Caco-2 (cell line): Measurements from ENCODE around the gene IL12A. TPM values are rescaled to one million over a fixed set of nuclear protein-coding genes. Genes with fewer than 3 reads are reported as not detected.

Experiments used
- Bru-seq: library from RNA; stranded (reverse); fragments of 400-500 nt; gene quantifications from one replicate; lab custom pipeline; 2021; lab: Mats Ljungman, UMichigan
- BruChase-seq, 2 experiments: library from RNA; stranded (reverse); fragments of 400-500 nt; gene quantifications; one replicate each; lab custom pipeline; 2021; lab: Mats Ljungman, UMichigan
- BruUV-seq: library from RNA; stranded (reverse); fragments of 400-500 nt; replicated peaks from 2 replicates; lab custom pipeline; 2021; lab: Mats Ljungman, UMichigan
- CTCF ChIA-PET: fragments of 300-600 bp; sonication (Branson Sonifier 250); formaldehyde crosslinking; loops from one replicate; lab custom pipeline; 2022; ENCODE audit warnings: antibody characterized with exemption; lab: Charles Lee
- POLR2A ChIA-PET: fragments of 300-600 bp; sonication (Branson Sonifier 250); formaldehyde crosslinking; loops from one replicate; lab custom pipeline; 2022; ENCODE audit warnings: antibody characterized with exemption; lab: Charles Lee
- DNase-seq, 2 experiments: peaks; one replicate each; pipeline versions ENCODE4 v3.0.0 to v3.0.0-alpha.2; 2020 to 2022
- H3K27me3 ChIP-seq: replicated peaks from 2 replicates; pipeline ENCODE4 v1.6.0; 2011; ENCODE audit warnings: low read length; ENCODE audit not compliant: control insufficient read depth, insufficient read depth
- H3K36me3 ChIP-seq: 2 replicates; pipeline ENCODE4 v1.5.1; 2011; ENCODE audit warnings: low read length; ENCODE audit not compliant: control insufficient read depth, insufficient read depth
- H3K4me1 ChIP-seq: fragments of 250-450 bp; sonication (Bioruptor Pico); 2 replicates; pipeline ENCODE4 v1.5.1; 2020; ENCODE audit warnings: mild to moderate bottlenecking
- H3K4me3 ChIP-seq: 2 replicates; pipeline ENCODE4 v1.5.1; 2011; ENCODE audit warnings: low read depth, mild to moderate bottlenecking, control low read depth, low read length
- H3K9me3 ChIP-seq: fragments of 250-450 bp; sonication (Bioruptor Pico); 2 replicates; pipeline ENCODE4 v1.5.1; 2020; ENCODE audit warnings: mild to moderate bottlenecking, moderate library complexity
- H3K27ac Mint-ChIP-seq: one replicate; pipeline ENCODE4 v1.8.0; 2022; ENCODE audit warnings: mixed read lengths; ENCODE audit not compliant: unreplicated experiment
- H3K27me3 Mint-ChIP-seq: one replicate; pipeline ENCODE4 v1.8.0; 2022; ENCODE audit warnings: mixed read lengths; ENCODE audit not compliant: insufficient read depth, unreplicated experiment
- H3K36me3 Mint-ChIP-seq: one replicate; pipeline ENCODE4 v1.8.0; 2022; ENCODE audit warnings: mild to moderate bottlenecking, mixed read lengths; ENCODE audit not compliant: insufficient read depth, unreplicated experiment
- H3K4me1 Mint-ChIP-seq: one replicate; pipeline ENCODE4 v1.8.0; 2022; ENCODE audit warnings: low read depth, mixed read lengths; ENCODE audit not compliant: unreplicated experiment
- H3K4me3 Mint-ChIP-seq: one replicate; pipeline ENCODE4 v1.8.0; 2022; ENCODE audit warnings: mild to moderate bottlenecking, moderate library complexity, mixed read lengths; ENCODE audit not compliant: unreplicated experiment
- H3K9me3 Mint-ChIP-seq: one replicate; pipeline ENCODE4 v1.8.0; 2022; ENCODE audit warnings: mixed read lengths; ENCODE audit not compliant: unreplicated experiment
- CTCF ChIP-seq, 2 experiments: fragments of 200-600 bp in 1 of 2; IDR thresholded peaks; 1 replicate in 1 of 2; 2 replicates in 1 of 2; pipeline versions ENCODE4 v1.5.1 to v1.8.0; 2011 to 2022; ENCODE audit warnings: antibody characterized with exemption in 1 of 2, control low read depth in 1 of 2, inconsistent platforms in 1 of 2, low read depth in 1 of 2, low read length in 1 of 2, mild to moderate bottlenecking in 1 of 2, moderate library complexity in 1 of 2; ENCODE audit not compliant: insufficient read depth in 1 of 2, severe bottlenecking in 1 of 2, unreplicated experiment in 1 of 2
- intact Hi-C: fragments of 100-400 bp; cut with micrococcal nuclease; formaldehyde crosslinking; loops from one replicate; pipeline ENCODE4 v1.10.0; 2022; ENCODE audit not compliant: unreplicated experiment
- long read RNA-seq: library from polyadenylated mRNA; stranded (forward); transcript quantifications from one replicate; pipeline ENCODE4 v2.0.0, GENCODE V29; 2022
- total RNA-seq: library from RNA; stranded (reverse); gene quantifications from 2 replicates; pipeline ENCODE4 v1.2.3, GENCODE V29; 2022

The IL12A gene
- total RNA-seq: 0.60 and 0.95 TPM in 2 replicates
- Bru-seq, nascent RNA: percentile 49 among the genes with signal in this experiment
- percentile 36 among the genes with signal in this experiment for BruChase-seq, experiment 1, labeled RNA remaining after a 2-hour chase
- percentile 26 among the genes with signal in this experiment for BruChase-seq, experiment 2, labeled RNA remaining after a 6-hour chase
- long read RNA-seq, partial matches to known transcripts: 0 of 2 reads
- long read RNA-seq, other reads (novel, unspliced or antisense): 0 of 2 reads

DNA sequence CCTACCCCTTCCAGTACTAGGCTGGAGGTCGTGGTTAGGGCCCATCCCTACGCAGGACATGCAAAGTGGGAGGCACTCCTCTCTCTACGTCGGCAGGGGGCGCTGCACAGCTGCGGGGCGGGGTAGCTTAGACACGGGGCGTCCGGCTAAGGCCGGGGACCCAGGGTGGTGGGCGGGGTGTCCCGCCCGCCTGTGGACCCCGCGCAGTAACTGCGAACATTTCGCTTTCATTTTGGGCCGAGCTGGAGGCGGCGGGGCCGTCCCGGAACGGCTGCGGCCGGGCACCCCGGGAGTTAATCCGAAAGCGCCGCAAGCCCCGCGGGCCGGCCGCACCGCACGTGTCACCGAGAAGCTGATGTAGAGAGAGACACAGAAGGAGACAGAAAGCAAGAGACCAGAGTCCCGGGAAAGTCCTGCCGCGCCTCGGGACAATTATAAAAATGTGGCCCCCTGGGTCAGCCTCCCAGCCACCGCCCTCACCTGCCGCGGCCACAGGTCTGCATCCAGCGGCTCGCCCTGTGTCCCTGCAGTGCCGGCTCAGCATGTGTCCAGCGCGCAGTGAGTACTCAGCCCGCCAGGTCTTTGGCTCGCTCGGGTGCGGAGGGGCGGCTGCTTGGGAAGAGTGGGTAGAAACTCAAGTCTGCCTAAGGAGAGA, at the start of gene IL12A:
Gene IL12A, plus strand, starts transcription at position 219 of the 655 bp plus-strand sequence.
- H3K27me3 ChIP-seq: no peaks in the 10 kb centered on the region
- H3K27me3 Mint-ChIP-seq: no peaks in the 10 kb centered on the region
- CTCF ChIA-PET: interaction anchor here (0.8 to 4.1 kb wide), 9 partner anchors 10 to 402 kb away, joined by 3 to 28 read pairs (median 5); no protein-coding TSS in a partner anchor
- BruUV-seq: no TSS peak
- H3K4me3 ChIP-seq: peak within 1 kb of the TSS; percentile 55
- no peaks in the 10 kb centered on the region for H3K36me3 Mint-ChIP-seq
- peaks cover 11% of the 10 kb centered on the region for H3K4me1 ChIP-seq
- peak within 1 kb of the TSS; percentile 83 for H3K4me3 Mint-ChIP-seq
- POLR2A ChIA-PET: no interaction called here
- H3K9me3 ChIP-seq: 0 out of 2 replicates have a peak, but pooled peaks cover 5% of the 10 kb centered on the region
- no peak within 1 kb of the TSS for H3K27ac Mint-ChIP-seq
- H3K4me1 Mint-ChIP-seq: peaks cover 18% of the 10 kb centered on the region
- peaks cover 9% of the 10 kb centered on the region for H3K9me3 Mint-ChIP-seq
- peak; percentile 91 for TF ChIP-seq CTCF (IDR thresholded peaks at IDR 0.05; ENCODE audit: insufficient read depth in 1 of 2, low read depth in 1 of 2, low read length in 1 of 2, severe bottlenecking in 1 of 2, unreplicated experiment in 1 of 2)
- DNase-seq: peak; percentile 80 to 86
- intact Hi-C loops: loop anchor here (1.0 to 5.0 kb wide), 3 partner anchors 18 to 499 kb away; no protein-coding TSS in a partner anchor
- no peaks in the 10 kb centered on the region for H3K36me3 ChIP-seq

- Histone ChIP-seq H3K36me3 (no peaks in the 10 kb centered on the region), H3K4me3 (no peak overlapping the region), H3K9me3 (no peaks in the 10 kb centered on the region), H3K27me3 (no peaks in the 10 kb centered on the region), H3K4me1 (no peaks in the 10 kb centered on the region)
- no TSS peak for BruUV-seq
- Mint-ChIP-seq H3K27me3 (peaks cover 5% of the 10 kb centered on the region), H3K4me1 (no peaks in the 10 kb centered on the region), H3K27ac (no peak overlapping the region), H3K4me3 (no peak overlapping the region), H3K9me3 (no peaks in the 10 kb centered on the region), H3K36me3 (no peaks in the 10 kb centered on the region)
- POLR2A ChIA-PET: no interaction called here
- intact Hi-C loops: no loop called here
- DNase-seq: no peak
- CTCF ChIA-PET: no interaction called here
- no peak for TF ChIP-seq CTCF (IDR thresholded peaks at IDR 0.05; ENCODE audit: insufficient read depth in 1 of 2, low read depth in 1 of 2, low read length in 1 of 2, severe bottlenecking in 1 of 2, unreplicated experiment in 1 of 2)
Observed at GRCh38 chr3:159941038-159942000, 47.3 kb upstream of the IL12A start.

GRCh38 chr3:159944781-159945180, 43.9 kb upstream of the IL12A start:
- Mint-ChIP-seq H3K36me3 (no peaks in the 10 kb centered on the region), H3K27me3 (peaks cover 5% of the 10 kb centered on the region), H3K4me1 (no peaks in the 10 kb centered on the region), H3K4me3 (no peak overlapping the region), H3K9me3 (no peaks in the 10 kb centered on the region), H3K27ac (no peak overlapping the region)
- no peaks in the 10 kb centered on the region for H3K4me1 ChIP-seq
- ChIA-PET POLR2A (no interaction called here), CTCF (no interaction called here)
- no peak overlapping the region for H3K4me3 ChIP-seq
- H3K9me3 ChIP-seq: no peaks in the 10 kb centered on the region
- no peak for DNase-seq
- intact Hi-C loops: no loop called here
- H3K36me3 ChIP-seq: no peaks in the 10 kb centered on the region
- H3K27me3 ChIP-seq: no peaks in the 10 kb centered on the region
- no TSS peak for BruUV-seq
- no peak for TF ChIP-seq CTCF (IDR thresholded peaks at IDR 0.05; ENCODE audit: insufficient read depth in 1 of 2, low read depth in 1 of 2, low read length in 1 of 2, severe bottlenecking in 1 of 2, unreplicated experiment in 1 of 2)
